ENCODE data around the gene IFT20.

IFT20 gene

DNA sequence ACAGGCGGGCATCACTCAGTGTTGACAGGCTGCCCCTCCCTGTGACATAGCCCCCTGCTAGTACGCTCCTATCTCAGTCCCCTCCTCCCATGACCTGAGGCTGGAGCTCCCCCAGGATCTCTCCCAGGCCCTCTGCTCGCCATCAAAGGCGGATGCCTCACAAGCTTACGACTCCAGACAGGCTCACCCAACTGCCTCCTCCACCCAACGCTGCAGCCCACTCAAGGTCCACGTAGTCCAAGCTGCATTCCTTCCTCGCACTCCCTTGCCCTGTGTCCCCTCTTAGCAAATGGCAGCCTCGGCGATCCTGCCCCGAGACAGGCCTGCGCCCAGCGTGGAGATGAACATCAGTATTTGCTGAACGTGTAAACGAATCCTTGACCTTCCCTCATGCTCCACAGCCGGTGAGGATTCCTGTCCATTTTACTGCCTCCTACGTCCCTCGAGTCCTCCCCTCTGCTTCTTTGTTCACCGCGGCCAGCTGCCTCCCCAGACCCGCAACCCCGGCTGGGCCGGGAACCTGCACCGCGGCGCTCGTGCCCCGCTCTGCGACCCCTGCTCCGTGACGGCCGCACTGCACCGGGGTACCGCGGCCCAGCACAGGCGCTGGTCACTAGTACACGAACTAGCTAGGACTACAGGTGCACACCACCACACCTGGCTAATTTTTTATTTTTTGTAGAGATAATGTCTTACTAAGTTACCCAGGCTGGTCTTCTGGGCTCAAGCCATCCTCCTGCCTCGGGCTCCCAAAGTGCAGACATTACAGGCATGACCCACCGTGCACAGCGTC lies 17.1 kb downstream of the IFT20 start:
- FAIRE-seq (no peak), DNase-seq (ENCODE audit: insufficient read length, low spot score) (no peak)
- no peak for TF ChIP-seq CTCF (IDR thresholded peaks at IDR 0.05; ENCODE audit: insufficient read depth, missing control alignments)

GRCh38 chr17:28317099-28317965 lies 17.9 kb downstream of the IFT20 start:
- no peak for DNase-seq (ENCODE audit: insufficient read length, low spot score)
- no peak for FAIRE-seq
- no peak for TF ChIP-seq CTCF (IDR thresholded peaks at IDR 0.05; ENCODE audit: insufficient read depth, missing control alignments)

GRCh38 chr17:28315846-28316705 lies 19.2 kb downstream of the IFT20 start:
- DNase-seq (ENCODE audit: insufficient read length, low spot score) = no peak
- FAIRE-seq = no peak
- TF ChIP-seq CTCF (IDR thresholded peaks at IDR 0.05; ENCODE audit: insufficient read depth, missing control alignments) = no peak

- no peak for DNase-seq (ENCODE audit: insufficient read length, low spot score)
- no peak for FAIRE-seq
- TF ChIP-seq CTCF (IDR thresholded peaks at IDR 0.05; ENCODE audit: insufficient read depth, missing control alignments) = no peak
Observed at GRCh38 chr17:28313841-28314240, 21.4 kb downstream of the IFT20 start.

DNA sequence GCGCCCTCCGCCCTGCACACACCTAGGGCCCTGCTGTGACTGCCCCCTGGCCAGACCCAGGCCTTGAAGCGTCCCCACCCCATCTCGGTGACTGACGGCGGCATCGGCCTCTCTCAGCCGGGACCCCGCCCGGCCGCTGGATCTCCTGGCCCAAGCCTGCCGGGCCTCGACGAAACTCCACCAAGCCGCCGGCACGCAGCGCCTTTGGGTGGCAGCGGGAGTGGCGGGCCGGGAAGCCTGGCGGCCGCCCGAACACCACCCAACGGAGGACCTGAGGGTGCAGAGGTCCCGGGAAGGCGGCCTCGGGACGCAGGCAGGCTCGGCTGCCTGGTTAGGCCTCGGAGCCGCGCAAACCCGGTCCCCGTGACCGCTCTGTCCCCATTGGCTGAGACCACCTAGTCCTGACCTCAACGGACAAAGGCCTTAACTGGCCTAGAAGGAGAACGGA lies 28.3 kb downstream of the IFT20 start:
- DNase-seq (ENCODE audit: insufficient read length, low spot score) (no peak), FAIRE-seq (no peak)
- no peak for TF ChIP-seq CTCF (IDR thresholded peaks at IDR 0.05; ENCODE audit: insufficient read depth, missing control alignments)

- TF ChIP-seq CTCF (IDR thresholded peaks at IDR 0.05; ENCODE audit: insufficient read depth, missing control alignments) = no peak
- DNase-seq (ENCODE audit: insufficient read length, low spot score) = no peak
- no peak for FAIRE-seq
Observed at GRCh38 chr17:28298449-28298848, 36.8 kb downstream of the IFT20 start.

Measured in D721Med (cell line).